B cell (primary cell): ENCODE results near the gene CERS1. TPM values are rescaled to one million over a fixed set of nuclear protein-coding genes. Genes with fewer than 3 reads are reported as not detected.

Source experiments
- ATAC-seq: fragments of 200-7000 bp; cut with Tn5 transposase; one replicate; pipeline ENCODE4 v1.10.0; 2021; ENCODE audit warnings: low read depth, mild to moderate bottlenecking, moderate number of reproducible peaks, moderate library complexity
- CTCF ChIA-PET: fragments of 350-600 bp; sonication (Branson Sonifier 250); formaldehyde crosslinking; loops from one replicate; lab custom pipeline; 2021; ENCODE audit warnings: antibody characterized with exemption, inconsistent platforms; lab: Charles Lee
- POLR2A ChIA-PET: fragments of 350-600 bp; sonication (Branson Sonifier 250); formaldehyde crosslinking; loops from one replicate; lab custom pipeline; 2021; ENCODE audit warnings: antibody characterized with exemption; lab: Charles Lee
- DNase-seq: peaks from one replicate; pipeline ENCODE4 v3.0.0; 2013
- H2AFZ ChIP-seq: 2 replicates; pipeline ENCODE4 v1.6.1; 2012; ENCODE audit warnings: mild to moderate bottlenecking, low read depth, low read length; ENCODE audit not compliant: insufficient read depth, poor library complexity, severe bottlenecking
- H3K27ac ChIP-seq, 2 donors: 1 replicate in 1 of 2; 2 replicates in 1 of 2; pipeline ENCODE4 v1.5.1; 2012 to 2013; ENCODE audit warnings: low read length in 2 of 2, mild to moderate bottlenecking in 2 of 2, moderate library complexity in 1 of 2
- H3K27me3 ChIP-seq, 4 experiments: fragments of 200-600 bp in 1 of 4; sonication (generic) in 1 of 4; replicated peaks in 1 of 4; 1 replicate in 2 of 4; 2 replicates in 2 of 4; pipeline versions ENCODE4 v1.6.1 to v1.7.0; 2013 to 2016; ENCODE audit warnings: low read length in 3 of 4, mild to moderate bottlenecking in 2 of 4, mixed read lengths in 1 of 4, moderate library complexity in 1 of 4; ENCODE audit not compliant: insufficient read depth in 4 of 4, control insufficient read depth in 3 of 4; ENCODE audit errors: control extremely low read depth in 1 of 4
- H3K36me3 ChIP-seq, 2 experiments: replicated peaks in 1 of 2; 1 replicate in 1 of 2; 2 replicates in 1 of 2; pipeline versions ENCODE4 v1.6.1 to v1.7.1; 2013; ENCODE audit warnings: low read length in 1 of 2; ENCODE audit not compliant: insufficient read depth in 2 of 2, control insufficient read depth in 1 of 2; ENCODE audit errors: control extremely low read depth in 1 of 2, extremely low read depth in 1 of 2
- H3K4me1 ChIP-seq, 2 donors: fragments of 200-600 bp in 1 of 2; sonication (generic) in 1 of 2; 1 replicate in 1 of 2; 2 replicates in 1 of 2; pipeline versions ENCODE4 v1.5.1 to v1.6.1; 2013 to 2017; ENCODE audit warnings: low read length in 2 of 2; ENCODE audit not compliant: control insufficient read depth in 2 of 2, insufficient read depth in 2 of 2
- H3K4me2 ChIP-seq: replicated peaks from 2 replicates; pipeline ENCODE3; 2012; ENCODE audit warnings: mild to moderate bottlenecking, low read depth, low read length; ENCODE audit not compliant: poor library complexity, severe bottlenecking
- H3K4me3 ChIP-seq, 5 experiments: fragments of 200-600 bp in 1 of 5; sonication (generic) in 1 of 5; 1 replicate in 3 of 5; 2 replicates in 2 of 5; pipeline versions ENCODE4 v1.5.1 to v1.7.0; 2011 to 2016; ENCODE audit warnings: low read length in 4 of 5, mild to moderate bottlenecking in 4 of 5, low read depth in 2 of 5, control low read depth in 1 of 5, moderate library complexity in 1 of 5; ENCODE audit not compliant: insufficient read depth in 1 of 5; ENCODE audit errors: control extremely low read depth in 1 of 5, extremely low read depth in 1 of 5
- H3K79me2 ChIP-seq: fragments of 200-600 bp; sonication (generic); one replicate; pipeline ENCODE4 v1.6.0; 2016; ENCODE audit warnings: low read length; ENCODE audit not compliant: control insufficient read depth, insufficient read depth
- H3K9ac ChIP-seq: fragments of 200-600 bp; sonication (generic); 2 replicates; pipeline ENCODE4 v1.6.1; 2017; ENCODE audit warnings: mild to moderate bottlenecking, low read length, moderate library complexity
- H3K9me3 ChIP-seq, 3 donors: one replicate each; pipeline versions ENCODE4 v1.6.1 to v1.7.1; 2013; ENCODE audit warnings: low read length in 2 of 3; ENCODE audit not compliant: control insufficient read depth in 2 of 3, insufficient read depth in 1 of 3; ENCODE audit errors: control extremely low read depth in 1 of 3
- H4K20me1 ChIP-seq: 2 replicates; pipeline ENCODE4 v1.6.0; 2012; ENCODE audit warnings: mild to moderate bottlenecking, low read length; ENCODE audit not compliant: insufficient read depth, control insufficient read depth, poor library complexity, severe bottlenecking
- H3K27ac Mint-ChIP-seq: one replicate; pipeline ENCODE4 v1.8.0; 2021; ENCODE audit warnings: mixed read lengths
- H3K27me3 Mint-ChIP-seq: one replicate; pipeline ENCODE4 v1.8.0; 2021; ENCODE audit warnings: mixed read lengths
- H3K4me1 Mint-ChIP-seq: one replicate; pipeline ENCODE4 v1.8.0; 2021; ENCODE audit warnings: mixed read lengths
- H3K4me3 Mint-ChIP-seq: one replicate; pipeline ENCODE4 v1.8.0; 2021; ENCODE audit warnings: mixed read lengths
- H3K9me3 Mint-ChIP-seq: one replicate; pipeline ENCODE4 v1.8.0; 2022; ENCODE audit warnings: mixed read lengths; ENCODE audit not compliant: insufficient read depth
- EZH2 ChIP-seq: IDR thresholded peaks from 2 replicates; pipeline ENCODE4 v1.6.1; 2012; ENCODE audit warnings: borderline replicate concordance, low read depth, mild to moderate bottlenecking, moderate library complexity, low read length; ENCODE audit not compliant: insufficient read depth, poor library complexity, severe bottlenecking
- WGBS: methylation state at CpG from one replicate; pipeline ENCODE4 v1.1.5; 2013; ENCODE audit warnings: missing lambda C conversion rate; ENCODE audit not compliant: insufficient coverage; 5-methylcytosine and 5-hydroxymethylcytosine counted together
- intact Hi-C: fragments of 100-400 bp; cut with micrococcal nuclease; formaldehyde crosslinking; loops from one replicate; pipeline ENCODE4 v1.10.0; 2022
- polyA plus RNA-seq: library from polyadenylated mRNA; depleted of rRNA; stranded (reverse); fragments of >200 nt; gene quantifications from 2 replicates; pipeline ENCODE4 v1.2.3, GENCODE V29; 2012
- total RNA-seq, 2 donors: library from RNA; stranded (reverse); fragments of 120-200 nt in 1 of 2; gene quantifications; 1 replicate in 1 of 2; 2 replicates in 1 of 2; pipeline versions ENCODE4 v1.2.3 to v1.2.4, GENCODE V29; 2013 to 2022
- TF ChIP-seq, protein P1 (sequence below): fragments of 200-600 bp; IDR thresholded peaks from one replicate; pipeline ENCODE4 v1.8.0; 2022; ENCODE audit warnings: antibody characterized with exemption, mild to moderate bottlenecking

Gene CERS1
- total and polyA plus RNA-seq, 2 donors (not counting 1 experiment from before 2014, with no cell fraction given), result not detected

DNA sequence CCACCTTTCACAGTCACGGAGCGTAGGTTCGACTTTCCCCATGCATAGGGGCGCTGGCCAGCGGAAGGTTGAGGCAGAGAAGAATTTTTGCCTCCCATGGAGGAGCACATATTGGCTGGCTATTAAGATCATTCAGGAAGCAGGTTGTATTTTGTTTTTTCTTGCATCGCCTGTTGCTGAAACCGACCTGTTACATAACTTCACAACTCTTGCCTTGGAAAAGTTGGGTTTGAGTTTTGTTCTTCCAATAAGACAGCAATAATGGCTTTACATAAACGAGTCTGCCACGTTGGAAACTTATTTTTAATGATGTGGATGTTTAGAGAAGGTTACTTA lies 62.8 kb downstream of the CERS1 start:
- peak overlapping the region; percentile 81 for H3K9ac ChIP-seq
- no peaks in the 10 kb centered on the region for H3K9me3 Mint-ChIP-seq
- H3K4me3 ChIP-seq, result peak overlapping the region; percentile 63 to 82 (median 73)
- no peaks in the 10 kb centered on the region for H3K9me3 ChIP-seq
- H2AFZ ChIP-seq, result no peak overlapping the region
- CTCF ChIA-PET, result interaction anchor here (1.2 to 6.1 kb wide), 5 partner anchors 11 to 244 kb away, joined by 3 to 41 read pairs (median 6); partner anchors contain the start of gene TMEM59L
- H3K36me3 ChIP-seq, result peaks cover 9 to 26% of the 10 kb centered on the region in 2 experiments
- H3K4me1 ChIP-seq, result peaks cover 34 to 43% of the 10 kb centered on the region in 2 donors
- DNase-seq (no peak), ATAC-seq (no peak)
- H3K79me2 ChIP-seq, result peaks cover 62% of the 10 kb centered on the region
- H3K4me1 Mint-ChIP-seq, result peaks cover 48% of the 10 kb centered on the region
- no peaks in the 10 kb centered on the region for H3K27me3 ChIP-seq
- H3K4me2 ChIP-seq, result peak overlapping the region; percentile 88
- H3K4me3 Mint-ChIP-seq, result peak overlapping the region; percentile 91
- peaks cover 4% of the 10 kb centered on the region for H3K27me3 Mint-ChIP-seq
- TF ChIP-seq, protein P1, sequence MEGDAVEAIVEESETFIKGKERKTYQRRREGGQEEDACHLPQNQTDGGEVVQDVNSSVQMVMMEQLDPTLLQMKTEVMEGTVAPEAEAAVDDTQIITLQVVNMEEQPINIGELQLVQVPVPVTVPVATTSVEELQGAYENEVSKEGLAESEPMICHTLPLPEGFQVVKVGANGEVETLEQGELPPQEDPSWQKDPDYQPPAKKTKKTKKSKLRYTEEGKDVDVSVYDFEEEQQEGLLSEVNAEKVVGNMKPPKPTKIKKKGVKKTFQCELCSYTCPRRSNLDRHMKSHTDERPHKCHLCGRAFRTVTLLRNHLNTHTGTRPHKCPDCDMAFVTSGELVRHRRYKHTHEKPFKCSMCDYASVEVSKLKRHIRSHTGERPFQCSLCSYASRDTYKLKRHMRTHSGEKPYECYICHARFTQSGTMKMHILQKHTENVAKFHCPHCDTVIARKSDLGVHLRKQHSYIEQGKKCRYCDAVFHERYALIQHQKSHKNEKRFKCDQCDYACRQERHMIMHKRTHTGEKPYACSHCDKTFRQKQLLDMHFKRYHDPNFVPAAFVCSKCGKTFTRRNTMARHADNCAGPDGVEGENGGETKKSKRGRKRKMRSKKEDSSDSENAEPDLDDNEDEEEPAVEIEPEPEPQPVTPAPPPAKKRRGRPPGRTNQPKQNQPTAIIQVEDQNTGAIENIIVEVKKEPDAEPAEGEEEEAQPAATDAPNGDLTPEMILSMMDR, result no peak
- TF ChIP-seq EZH2, result no peak
- peak overlapping the region; percentile 92 for H3K27ac Mint-ChIP-seq
- peak overlapping the region in 1 of 2 donors; percentile 90 for H3K27ac ChIP-seq
- peaks cover 59% of the 10 kb centered on the region for H4K20me1 ChIP-seq
- POLR2A ChIA-PET, result no interaction called here
- intact Hi-C loops, result loop anchor here (5.0 kb wide), 4 partner anchors 46 to 631 kb away; partner anchors contain the start of genes COPE, DDX49 and RAB3A
- WGBS, result 7% methylated on average over 3 of the region's 9 CpGs

DNA sequence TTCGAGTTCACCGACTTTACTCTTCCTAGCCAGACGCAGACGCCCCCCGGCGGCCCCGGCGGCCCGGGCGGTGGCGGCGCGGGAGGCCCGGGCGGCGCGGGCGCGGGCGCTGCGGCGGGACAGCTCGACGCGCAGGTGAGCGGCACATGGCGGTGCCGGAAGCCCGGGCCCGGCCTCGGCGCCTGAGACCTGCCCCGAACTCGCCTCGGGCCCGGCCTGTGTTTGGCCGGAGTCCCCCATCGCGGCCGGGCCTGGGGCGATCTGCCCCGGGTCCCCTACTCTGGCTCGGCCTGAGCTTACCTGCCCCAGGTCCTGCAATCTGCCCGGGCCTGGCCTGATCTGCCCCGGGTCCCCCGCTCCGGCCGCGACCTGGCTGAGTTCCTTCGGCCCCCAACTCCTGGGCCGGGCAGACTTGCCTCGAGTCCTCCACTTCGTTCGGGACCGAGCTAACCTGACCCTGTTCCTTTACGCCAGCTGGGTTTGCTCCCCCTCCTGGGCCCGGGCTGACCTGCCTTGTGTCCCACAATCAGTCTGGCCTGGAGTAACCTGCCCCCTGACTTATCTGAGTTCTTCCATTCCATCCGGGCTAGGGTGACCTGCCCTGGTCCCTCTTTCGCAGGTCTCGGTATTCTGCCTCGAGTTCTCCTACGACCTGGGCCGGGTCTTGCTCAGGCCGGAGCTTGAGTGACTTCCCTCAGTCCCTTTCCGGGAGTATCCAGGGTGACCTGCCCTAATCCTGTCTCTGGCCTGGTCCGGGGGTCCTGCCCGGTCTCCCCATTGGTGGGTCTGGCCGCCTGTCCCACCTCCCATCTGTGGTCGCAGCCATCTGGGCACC lies 63.4 kb downstream of the CERS1 start:
- no peaks in the 10 kb centered on the region for H3K27me3 ChIP-seq
- peak overlapping the region; percentile 92 for H3K27ac Mint-ChIP-seq
- H3K27me3 Mint-ChIP-seq, result peaks cover 7% of the 10 kb centered on the region
- peaks cover 53% of the 10 kb centered on the region for H4K20me1 ChIP-seq
- H3K9me3 Mint-ChIP-seq, result no peaks in the 10 kb centered on the region
- H2AFZ ChIP-seq, result peak overlapping the region; percentile 97
- H3K4me2 ChIP-seq, result peak overlapping the region; percentile 88
- H3K4me3 ChIP-seq, result peak overlapping the region; percentile 63 to 82 (median 73)
- DNase-seq (peak; percentile 55), ATAC-seq (peak; percentile 29)
- peaks cover 34 to 41% of the 10 kb centered on the region in 2 donors for H3K4me1 ChIP-seq
- intact Hi-C loops, result loop anchor here (5.0 kb wide), 4 partner anchors 45 to 630 kb away; partner anchors contain the start of genes COPE, DDX49 and RAB3A
- WGBS, result under 1% methylated on average over 69 of the region's 69 CpGs
- no peak for TF ChIP-seq EZH2
- TF ChIP-seq, protein P1, result no peak
- H3K9me3 ChIP-seq, result peaks cover 0 to 3% (median 0%) of the 10 kb centered on the region in 3 donors
- peak overlapping the region; percentile 60 to 90 for H3K27ac ChIP-seq
- POLR2A ChIA-PET, result interaction anchor here (0.6 to 1.6 kb wide), 3 partner anchors 150 to 261 kb away, joined by 3 to 8 read pairs (median 3); no protein-coding TSS in a partner anchor
- CTCF ChIA-PET, result interaction anchor here (0.8 to 6.1 kb wide), 8 partner anchors 11 to 313 kb away, joined by 3 to 41 read pairs (median 4); partner anchors contain the start of gene TMEM59L
- H3K4me3 Mint-ChIP-seq, result peak overlapping the region; percentile 91
- H3K36me3 ChIP-seq, result peaks cover 7 to 20% of the 10 kb centered on the region in 2 experiments
- H3K79me2 ChIP-seq, result peaks cover 57% of the 10 kb centered on the region
- H3K4me1 Mint-ChIP-seq, result peaks cover 42% of the 10 kb centered on the region
- H3K9ac ChIP-seq, result peak overlapping the region; percentile 81
